ENCODE results near the gene SLC15A5. TPM values are rescaled to one million over a fixed set of nuclear protein-coding genes. Genes with fewer than 3 reads are reported as not detected.

Gene SLC15A5
- polyA plus RNA-seq, 1 donor, result not detected

DNA sequence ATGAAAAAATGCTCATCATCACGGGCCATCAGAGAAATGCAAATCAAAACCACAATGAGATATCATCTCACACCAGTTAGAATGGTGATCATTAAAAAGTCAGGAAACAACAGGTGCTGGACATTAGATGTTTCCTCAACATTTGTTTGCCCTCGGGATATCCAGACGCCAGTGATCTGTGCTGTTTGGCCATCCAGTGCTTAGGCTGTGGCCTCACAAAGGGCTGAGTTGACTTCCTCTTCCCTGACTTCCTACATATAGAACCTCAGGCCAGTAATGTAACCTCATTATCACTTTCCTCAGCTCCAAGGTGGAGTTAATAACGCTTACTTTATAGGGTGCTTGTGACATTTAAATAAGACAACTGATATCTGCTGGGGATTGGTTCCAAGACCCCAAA, 51.8 kb downstream of the SLC15A5 start:
- no peaks in the 10 kb centered on the region for H3K36me3 ChIP-seq (ENCODE audit: control insufficient read depth, insufficient read depth, low read length)
- H3K9me3 ChIP-seq (ENCODE audit: control insufficient read depth, low read depth, low read length), result no peaks in the 10 kb centered on the region
- 80% methylated on average over 1 of the region's 4 CpGs for WGBS (ENCODE audit: insufficient coverage, low lambda C conversion rate)
- H3K27me3 ChIP-seq (ENCODE audit: control insufficient read depth, insufficient read depth, low read length), result no peaks in the 10 kb centered on the region
- no peak overlapping the region for H3K27ac ChIP-seq (ENCODE audit: low read length)
- DNase-seq, result no peak
- H3K4me3 ChIP-seq (ENCODE audit: low read length), result no peak overlapping the region
- no peaks in the 10 kb centered on the region for H3K4me1 ChIP-seq (ENCODE audit: control insufficient read depth, insufficient read depth, low read length)

DNA sequence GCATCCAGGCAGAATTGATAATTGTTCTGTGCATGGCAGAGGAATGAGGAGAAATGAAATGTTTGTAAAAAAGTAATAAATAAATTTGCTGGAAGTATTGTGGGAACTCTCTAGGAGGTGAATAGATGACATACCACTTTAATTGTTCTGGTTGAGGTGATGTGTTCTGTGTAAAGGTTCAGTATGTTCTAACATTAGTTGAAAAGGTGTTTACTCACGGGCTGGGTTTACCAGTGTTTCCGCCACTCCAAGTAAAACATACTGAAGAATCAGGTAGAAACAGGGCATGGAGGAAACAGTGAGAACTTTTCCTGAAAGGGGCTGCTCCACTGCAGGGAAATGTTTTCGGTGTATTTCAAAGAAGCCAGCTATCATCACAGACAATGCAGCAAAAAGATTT, 53.3 kb downstream of the SLC15A5 start:
- H3K27ac ChIP-seq (ENCODE audit: low read length), result no peak overlapping the region
- no peaks in the 10 kb centered on the region for H3K27me3 ChIP-seq (ENCODE audit: control insufficient read depth, insufficient read depth, low read length)
- no peak for DNase-seq
- WGBS (ENCODE audit: insufficient coverage, low lambda C conversion rate), result 83% methylated on average over 1 of the region's 3 CpGs
- H3K4me3 ChIP-seq (ENCODE audit: low read length), result no peak overlapping the region
- no peaks in the 10 kb centered on the region for H3K9me3 ChIP-seq (ENCODE audit: control insufficient read depth, low read depth, low read length)
- H3K36me3 ChIP-seq (ENCODE audit: control insufficient read depth, insufficient read depth, low read length), result no peaks in the 10 kb centered on the region
- peaks cover 6% of the 10 kb centered on the region for H3K4me1 ChIP-seq (ENCODE audit: control insufficient read depth, insufficient read depth, low read length)

DNA sequence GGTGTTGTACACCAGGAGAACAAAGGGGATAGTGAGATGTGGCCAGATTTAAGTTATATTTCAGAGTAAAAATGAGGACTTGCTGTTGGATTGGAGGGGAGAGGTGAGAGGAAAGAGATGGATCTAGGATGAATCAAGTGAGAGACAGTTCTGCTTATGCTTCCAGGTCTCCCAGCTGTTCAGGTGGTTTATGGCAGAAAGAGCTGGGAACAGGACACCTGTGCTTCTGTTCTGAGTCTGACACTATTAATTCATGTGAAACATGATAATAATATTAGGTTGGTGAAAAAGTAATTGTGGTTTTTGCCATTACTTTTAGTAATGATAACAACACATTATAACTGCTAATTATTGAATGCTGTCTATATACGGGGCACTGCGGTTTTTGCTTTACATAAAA, 55.7 kb downstream of the SLC15A5 start:
- Histone ChIP-seq H3K27me3 (ENCODE audit: control insufficient read depth, insufficient read depth, low read length) (no peaks in the 10 kb centered on the region), H3K27ac (ENCODE audit: low read length) (no peak overlapping the region), H3K4me3 (ENCODE audit: low read length) (no peak overlapping the region), H3K36me3 (ENCODE audit: control insufficient read depth, insufficient read depth, low read length) (no peaks in the 10 kb centered on the region), H3K9me3 (ENCODE audit: control insufficient read depth, low read depth, low read length) (no peaks in the 10 kb centered on the region), H3K4me1 (ENCODE audit: control insufficient read depth, insufficient read depth, low read length) (peaks cover 8% of the 10 kb centered on the region)
- no CpG with 5 or more reads among the region's 2 CpGs for WGBS (ENCODE audit: insufficient coverage, low lambda C conversion rate)
- no peak for DNase-seq

DNA sequence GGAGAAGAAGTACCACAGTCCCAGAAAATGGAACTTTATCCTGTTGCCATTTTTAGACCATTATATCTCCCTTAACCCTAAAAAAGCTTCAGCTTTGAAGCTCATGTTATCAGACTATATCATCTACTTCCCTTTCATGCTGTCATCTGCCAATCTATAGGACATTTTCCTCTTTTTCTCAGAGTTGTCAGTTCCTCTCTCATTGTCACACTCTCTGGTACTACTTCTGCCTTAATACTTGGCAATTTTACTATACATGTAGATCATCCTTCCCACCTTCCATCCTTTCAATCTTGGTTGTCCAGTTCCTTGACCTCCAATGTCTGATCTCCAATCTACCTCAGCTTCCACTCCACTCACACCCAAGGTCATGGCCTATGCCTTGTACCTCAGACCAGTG, 57.4 kb downstream of the SLC15A5 start:
- Histone ChIP-seq H3K27me3 (ENCODE audit: control insufficient read depth, insufficient read depth, low read length) (no peaks in the 10 kb centered on the region), H3K9me3 (ENCODE audit: control insufficient read depth, low read depth, low read length) (no peaks in the 10 kb centered on the region)

DNA sequence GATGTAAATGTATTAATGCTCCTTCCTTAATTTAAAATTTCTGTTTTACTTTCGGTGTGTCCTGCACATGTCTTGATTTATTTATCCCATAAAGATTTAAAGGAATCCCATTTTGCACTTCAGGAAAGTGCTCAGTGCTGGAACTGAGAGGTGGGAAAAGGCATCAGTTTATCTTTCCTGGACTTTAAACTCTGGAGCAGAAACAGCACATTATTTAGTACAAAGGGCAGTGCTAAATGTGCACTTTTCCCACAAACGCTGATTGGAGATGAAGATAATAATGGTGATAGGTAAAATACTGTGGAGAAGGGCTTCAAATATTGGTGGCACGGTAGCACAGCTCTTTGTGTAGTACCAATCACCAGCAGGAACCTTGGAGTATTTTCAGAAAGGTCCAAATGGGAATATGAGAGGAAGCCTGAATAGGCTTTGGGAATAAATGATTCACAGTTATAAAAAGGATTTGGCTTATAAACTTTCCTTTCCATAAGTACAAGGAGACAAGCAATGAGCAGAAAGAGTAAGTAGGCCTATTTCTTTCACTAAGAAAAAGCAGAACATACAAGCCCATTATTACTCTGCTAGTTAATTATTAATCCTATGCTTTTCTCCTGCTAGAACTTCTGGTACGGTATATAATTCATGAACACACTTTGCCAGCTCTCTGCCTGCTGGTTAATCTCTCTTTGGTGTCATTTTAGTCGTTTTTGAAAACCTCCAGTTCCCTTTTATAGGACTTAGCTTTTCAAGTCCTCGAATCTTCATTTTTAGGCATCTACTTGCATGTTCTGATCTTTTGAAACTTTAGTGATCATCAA, 58.3 kb downstream of the SLC15A5 start:
- no peaks in the 10 kb centered on the region for H3K9me3 ChIP-seq (ENCODE audit: control insufficient read depth, low read depth, low read length)
- peak; percentile 16 to 47 for DNase-seq
- H3K27me3 ChIP-seq (ENCODE audit: control insufficient read depth, insufficient read depth, low read length), result no peaks in the 10 kb centered on the region
- WGBS (ENCODE audit: insufficient coverage, low lambda C conversion rate), result 44% methylated on average over 4 of the region's 6 CpGs
- H3K4me3 ChIP-seq (ENCODE audit: low read length), result no peak overlapping the region
- peak overlapping the region; percentile 49 for H3K27ac ChIP-seq (ENCODE audit: low read length)
- H3K36me3 ChIP-seq (ENCODE audit: control insufficient read depth, insufficient read depth, low read length), result no peaks in the 10 kb centered on the region
- peaks cover 8% of the 10 kb centered on the region for H3K4me1 ChIP-seq (ENCODE audit: control insufficient read depth, insufficient read depth, low read length)

More for the DNA sequence above, 57.4 kb downstream of the SLC15A5 start:
- Histone ChIP-seq H3K4me3 (ENCODE audit: low read length) (no peak overlapping the region), H3K36me3 (ENCODE audit: control insufficient read depth, insufficient read depth, low read length) (no peaks in the 10 kb centered on the region), H3K4me1 (ENCODE audit: control insufficient read depth, insufficient read depth, low read length) (peaks cover 8% of the 10 kb centered on the region), H3K27ac (ENCODE audit: low read length) (no peak overlapping the region)
- no peak for DNase-seq

DNA sequence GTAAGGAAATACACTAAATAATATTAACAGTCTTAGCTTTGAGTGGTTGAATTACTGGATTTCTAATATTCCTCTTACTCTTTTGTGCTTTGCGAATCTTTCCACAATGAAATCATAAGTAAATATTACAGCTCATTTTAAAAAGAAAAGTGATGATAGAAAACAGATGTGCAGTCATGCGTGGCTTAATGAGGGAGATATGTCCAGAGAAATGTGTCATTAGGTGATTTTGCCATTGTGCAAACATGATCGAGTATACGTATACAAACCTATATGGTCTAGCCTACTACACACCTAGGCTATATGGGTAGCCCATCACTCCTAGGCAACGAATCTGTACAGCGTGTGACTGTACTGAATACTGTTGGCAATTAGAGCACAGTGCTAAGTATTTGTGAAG, 59.3 kb downstream of the SLC15A5 start:
- Histone ChIP-seq H3K4me1 (ENCODE audit: control insufficient read depth, insufficient read depth, low read length) (peaks cover 8% of the 10 kb centered on the region), H3K4me3 (ENCODE audit: low read length) (no peak overlapping the region), H3K27ac (ENCODE audit: low read length) (no peak overlapping the region), H3K36me3 (ENCODE audit: control insufficient read depth, insufficient read depth, low read length) (no peaks in the 10 kb centered on the region), H3K9me3 (ENCODE audit: control insufficient read depth, low read depth, low read length) (no peaks in the 10 kb centered on the region), H3K27me3 (ENCODE audit: control insufficient read depth, insufficient read depth, low read length) (no peaks in the 10 kb centered on the region)
- WGBS (ENCODE audit: insufficient coverage, low lambda C conversion rate), result 86% methylated on average over 1 of the region's 6 CpGs
- DNase-seq, result no peak

DNA sequence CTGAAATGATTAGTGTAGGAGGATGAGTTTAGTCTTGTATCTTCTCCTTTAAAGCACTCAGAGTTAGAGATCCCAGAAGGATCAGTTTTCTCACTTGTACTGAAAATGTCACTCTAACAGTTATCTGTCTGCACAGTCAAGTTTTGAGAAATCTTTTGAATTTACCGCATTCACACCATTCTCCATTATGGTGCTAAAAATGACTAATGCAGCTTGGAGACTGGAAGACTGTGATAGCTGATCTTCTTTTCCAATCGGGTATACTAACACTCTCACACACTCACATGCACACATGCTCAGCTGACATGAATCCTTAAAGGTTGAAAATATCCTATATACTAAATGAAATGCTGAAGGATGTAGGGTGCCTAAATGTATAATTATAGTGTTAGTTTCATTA, 65.8 kb downstream of the SLC15A5 start:
- Histone ChIP-seq H3K4me3 (ENCODE audit: low read length) (no peak overlapping the region), H3K4me1 (ENCODE audit: control insufficient read depth, insufficient read depth, low read length) (no peaks in the 10 kb centered on the region), H3K36me3 (ENCODE audit: control insufficient read depth, insufficient read depth, low read length) (no peaks in the 10 kb centered on the region), H3K27ac (ENCODE audit: low read length) (no peak overlapping the region), H3K27me3 (ENCODE audit: control insufficient read depth, insufficient read depth, low read length) (no peaks in the 10 kb centered on the region), H3K9me3 (ENCODE audit: control insufficient read depth, low read depth, low read length) (no peaks in the 10 kb centered on the region)
- DNase-seq, result no peak
- no CpG with 5 or more reads among the region's 2 CpGs for WGBS (ENCODE audit: insufficient coverage, low lambda C conversion rate)

DNA sequence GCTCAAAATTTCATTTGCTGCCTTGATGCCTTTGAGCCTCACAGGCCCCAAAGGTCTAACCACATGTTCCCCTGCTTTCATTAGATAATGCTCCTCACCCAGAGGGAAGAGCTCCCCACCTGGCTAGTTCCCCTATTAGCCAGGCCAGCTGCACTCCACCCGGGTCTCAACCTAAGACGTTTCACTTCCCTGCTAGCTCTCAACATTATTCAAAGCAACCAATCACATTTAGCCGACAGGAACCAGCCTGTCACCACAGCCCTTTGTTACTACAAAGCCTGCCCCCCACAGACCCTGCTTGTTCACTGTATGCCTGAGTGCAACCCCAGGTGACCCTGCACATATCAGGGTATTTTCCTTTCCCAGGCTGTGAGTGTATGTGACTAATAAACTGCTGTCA, 78.6 kb downstream of the SLC15A5 start:
- H3K27ac ChIP-seq (ENCODE audit: low read length), result no peak overlapping the region
- no peaks in the 10 kb centered on the region for H3K4me1 ChIP-seq (ENCODE audit: control insufficient read depth, insufficient read depth, low read length)
- H3K36me3 ChIP-seq (ENCODE audit: control insufficient read depth, insufficient read depth, low read length), result no peaks in the 10 kb centered on the region
- H3K27me3 ChIP-seq (ENCODE audit: control insufficient read depth, insufficient read depth, low read length), result no peaks in the 10 kb centered on the region
- H3K9me3 ChIP-seq (ENCODE audit: control insufficient read depth, low read depth, low read length), result no peaks in the 10 kb centered on the region
- no CpG with 5 or more reads among the region's 3 CpGs for WGBS (ENCODE audit: insufficient coverage, low lambda C conversion rate)
- no peak for DNase-seq
- no peak overlapping the region for H3K4me3 ChIP-seq (ENCODE audit: low read length)

DNA sequence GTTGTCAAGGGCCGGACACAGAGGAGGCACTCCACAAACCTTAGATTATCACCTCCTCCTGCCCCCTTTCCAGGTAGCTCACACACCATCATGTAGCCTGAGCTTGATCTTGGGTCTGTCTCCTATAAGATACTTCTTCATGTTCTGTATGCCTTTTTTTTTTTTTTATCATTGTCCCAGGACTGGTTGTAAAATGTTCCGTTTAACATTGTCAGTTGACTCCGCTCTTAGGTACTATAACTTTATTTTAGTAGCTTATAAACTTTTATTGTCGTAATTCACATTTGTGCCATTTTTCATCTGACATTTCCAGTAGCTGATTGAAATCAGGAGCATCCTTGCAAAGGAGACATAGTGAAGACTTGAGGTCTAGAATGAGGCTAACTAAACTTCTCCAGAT, 79.9 kb downstream of the SLC15A5 start:
- no peaks in the 10 kb centered on the region for H3K27me3 ChIP-seq (ENCODE audit: control insufficient read depth, insufficient read depth, low read length)
- no peaks in the 10 kb centered on the region for H3K4me1 ChIP-seq (ENCODE audit: control insufficient read depth, insufficient read depth, low read length)
- H3K9me3 ChIP-seq (ENCODE audit: control insufficient read depth, low read depth, low read length), result peaks cover 4% of the 10 kb centered on the region
- H3K27ac ChIP-seq (ENCODE audit: low read length), result no peak overlapping the region
- DNase-seq, result no peak
- no peaks in the 10 kb centered on the region for H3K36me3 ChIP-seq (ENCODE audit: control insufficient read depth, insufficient read depth, low read length)
- 0% methylated on average over 1 of the region's 4 CpGs for WGBS (ENCODE audit: insufficient coverage, low lambda C conversion rate)
- no peak overlapping the region for H3K4me3 ChIP-seq (ENCODE audit: low read length)

DNA sequence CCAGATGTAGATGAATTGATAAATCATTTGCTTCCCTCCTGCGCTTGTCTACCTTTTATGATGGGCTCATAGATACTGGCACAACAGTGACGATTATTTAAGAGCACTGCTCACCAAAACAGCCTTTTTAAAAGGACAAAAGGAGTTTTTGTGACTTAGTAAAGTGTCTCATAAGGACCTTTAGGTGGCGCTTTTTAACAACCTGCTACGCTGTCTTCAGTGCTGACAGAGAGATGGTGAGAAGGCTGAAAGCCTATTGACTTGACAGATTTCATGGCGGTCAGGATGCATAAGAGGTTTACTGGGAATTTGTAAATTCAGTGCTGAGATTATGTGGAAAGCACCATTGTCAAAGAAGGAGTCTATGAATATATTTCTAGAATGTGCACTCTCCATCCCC, 87.6 kb downstream of the SLC15A5 start:
- H3K4me1 ChIP-seq (ENCODE audit: control insufficient read depth, insufficient read depth, low read length), result no peaks in the 10 kb centered on the region
- H3K9me3 ChIP-seq (ENCODE audit: control insufficient read depth, low read depth, low read length), result peaks cover 4% of the 10 kb centered on the region
- WGBS (ENCODE audit: insufficient coverage, low lambda C conversion rate), result 100% methylated on average over 1 of the region's 5 CpGs
- no peak overlapping the region for H3K4me3 ChIP-seq (ENCODE audit: low read length)
- H3K27ac ChIP-seq (ENCODE audit: low read length), result no peak overlapping the region
- DNase-seq, result no peak
- H3K27me3 ChIP-seq (ENCODE audit: control insufficient read depth, insufficient read depth, low read length), result no peaks in the 10 kb centered on the region
- no peaks in the 10 kb centered on the region for H3K36me3 ChIP-seq (ENCODE audit: control insufficient read depth, insufficient read depth, low read length)

DNA sequence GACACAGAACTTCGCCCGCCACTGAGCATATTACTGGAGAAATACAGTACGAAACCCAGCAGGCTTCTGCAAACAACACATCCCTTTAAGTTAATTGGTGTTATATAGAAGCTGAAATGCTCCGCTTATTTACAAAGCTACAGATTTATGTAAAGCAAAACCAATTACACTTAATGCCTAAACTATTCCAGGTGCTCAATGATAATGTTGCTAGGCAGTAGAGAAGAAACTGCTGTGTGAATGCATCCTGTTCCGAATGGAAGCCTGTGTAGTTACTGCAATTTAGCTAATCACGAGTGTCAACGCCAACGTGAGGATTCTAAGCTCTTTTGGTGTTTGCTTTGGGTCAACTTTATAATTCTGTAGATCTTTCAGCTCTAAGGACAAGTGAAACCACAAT, 89.8 kb downstream of the SLC15A5 start:
- WGBS (ENCODE audit: insufficient coverage, low lambda C conversion rate), result no CpG with 5 or more reads among the region's 8 CpGs
- no peaks in the 10 kb centered on the region for H3K27me3 ChIP-seq (ENCODE audit: control insufficient read depth, insufficient read depth, low read length)
- no peaks in the 10 kb centered on the region for H3K4me1 ChIP-seq (ENCODE audit: control insufficient read depth, insufficient read depth, low read length)
- H3K4me3 ChIP-seq (ENCODE audit: low read length), result no peak overlapping the region
- peak in 1 of 2 donors; percentile 15 for DNase-seq
- no peaks in the 10 kb centered on the region for H3K36me3 ChIP-seq (ENCODE audit: control insufficient read depth, insufficient read depth, low read length)
- H3K27ac ChIP-seq (ENCODE audit: low read length), result no peak overlapping the region
- no peaks in the 10 kb centered on the region for H3K9me3 ChIP-seq (ENCODE audit: control insufficient read depth, low read depth, low read length)

All from large intestine (tissue), 3 donors.